Measurements from ENCODE around the gene CD300C. TPM values are rescaled to one million over a fixed set of nuclear protein-coding genes. Genes with fewer than 3 reads are reported as not detected.
"Not testable (repeated sequence)": the region's sequence is repeated elsewhere in the genome, so short reads cannot be mapped to it uniquely, and the experiment has no call there.

CD300C gene
- total RNA-seq, 1 donor from 2014 or later = 0.31 TPM

GRCh38 chr17:74512624-74513091, 33.3 kb downstream of the CD300C start:
- DNase-seq = no peak

- no peak for DNase-seq
Observed at GRCh38 chr17:74512036-74512435, 33.9 kb downstream of the CD300C start.

GRCh38 chr17:74508156-74508555, 37.8 kb downstream of the CD300C start:
- no peak for DNase-seq

- not testable (repeated sequence) for DNase-seq
Observed at GRCh38 chr17:74503949-74504348, 42.0 kb downstream of the CD300C start.

GRCh38 chr17:74502861-74503260, 43.1 kb downstream of the CD300C start:
- DNase-seq = no peak

- DNase-seq = no peak
Observed at GRCh38 chr17:74499992-74500391, 45.9 kb downstream of the CD300C start.

GRCh38 chr17:74497471-74497870, 48.4 kb downstream of the CD300C start:
- no peak for DNase-seq

GRCh38 chr17:74493331-74493833, 52.5 kb downstream of the CD300C start:
- peak; percentile 23 for DNase-seq

GRCh38 chr17:74491626-74492025, 54.3 kb downstream of the CD300C start:
- DNase-seq = no peak

Other genes with a start within 250 kb of the CD300C start
- gene KIF19, start 219.9 kb downstream of the CD300C start, total RNA-seq = not detected
- gene BTBD17, start 184.2 kb downstream of the CD300C start, total RNA-seq = 4.5 TPM
- not detected for gene GPR142, start 178.6 kb downstream of the CD300C start, total RNA-seq
- gene GPRC5C, start 114.0 kb downstream of the CD300C start, total RNA-seq = 10.0 TPM
- 3.3 TPM for gene CD300A, start 79.5 kb downstream of the CD300C start, total RNA-seq
- gene CD300LB, start 14.6 kb downstream of the CD300C start, total RNA-seq = not detected
- gene CD300H, start 21.4 kb upstream of the CD300C start, total RNA-seq = not detected
- not detected for gene CD300LD, start 46.2 kb upstream of the CD300C start, total RNA-seq
- 0.16 TPM for gene CD300E, start 77.6 kb upstream of the CD300C start, total RNA-seq
- 0.16 TPM for gene CD300LF, start 166.8 kb upstream of the CD300C start, total RNA-seq
- gene RAB37, start 191.1 kb upstream of the CD300C start, total RNA-seq = 1.1 TPM
- 7.0 TPM for gene NHERF1, start 202.5 kb upstream of the CD300C start, total RNA-seq
- 17.3 TPM for gene NAT9, start 230.2 kb upstream of the CD300C start, total RNA-seq

All from occipital lobe (tissue), 2 donors.